H9 (cell line): ENCODE measurements around the gene NEUROD2. TPM values are rescaled to one million over a fixed set of nuclear protein-coding genes. Genes with fewer than 3 reads are reported as not detected.

ENCODE experiments used
- DNase-seq: peaks from one replicate; pipeline ENCODE4 v3.0.0-alpha.2; 2017
- H2AFZ ChIP-seq: one replicate; pipeline ENCODE4 v1.6.1; 2013; ENCODE audit warnings: mild to moderate bottlenecking, low read length, control low read depth, moderate library complexity
- H2AK5ac ChIP-seq: 2 replicates; pipeline ENCODE4 v1.6.1; 2013; ENCODE audit warnings: low read length, control low read depth, mixed read lengths; ENCODE audit not compliant: insufficient read length
- H2BK120ac ChIP-seq: one replicate; pipeline ENCODE4 v1.6.1; 2013; ENCODE audit warnings: low read depth, mild to moderate bottlenecking, low read length, control low read depth, inconsistent platforms; ENCODE audit not compliant: poor library complexity, severe bottlenecking
- H2BK12ac ChIP-seq: 2 replicates; pipeline ENCODE4 v1.6.1; 2013; ENCODE audit warnings: low read length, control low read depth, mixed read lengths, low read depth; ENCODE audit not compliant: insufficient read length
- H2BK15ac ChIP-seq: 2 replicates; pipeline ENCODE4 v1.6.1; 2013; ENCODE audit warnings: low read depth, low read length, control low read depth
- H2BK20ac ChIP-seq: one replicate; pipeline ENCODE4 v1.6.1; 2013; ENCODE audit warnings: low read depth, mild to moderate bottlenecking, low read length, control low read depth, inconsistent platforms; ENCODE audit not compliant: poor library complexity, severe bottlenecking
- H2BK5ac ChIP-seq: 2 replicates; pipeline ENCODE4 v1.6.1; 2013; ENCODE audit warnings: low read length, control low read depth, mixed read lengths; ENCODE audit not compliant: insufficient read length
- H3K14ac ChIP-seq: 2 replicates; pipeline ENCODE4 v1.6.1; 2013; ENCODE audit warnings: low read length, control low read depth; ENCODE audit not compliant: insufficient read depth
- H3K18ac ChIP-seq: 2 replicates; pipeline ENCODE4 v1.6.1; 2013; ENCODE audit warnings: low read depth, mild to moderate bottlenecking, mixed read lengths, low read length, control low read depth; ENCODE audit not compliant: insufficient read length
- H3K23ac ChIP-seq: 2 replicates; pipeline ENCODE4 v1.6.1; 2013; ENCODE audit warnings: low read length, control low read depth, mixed read lengths, low read depth; ENCODE audit not compliant: insufficient read length
- H3K23me2 ChIP-seq: 2 replicates; pipeline ENCODE4 v1.6.1; 2013; ENCODE audit warnings: low read depth, mild to moderate bottlenecking, mixed read lengths, low read length, control low read depth; ENCODE audit not compliant: insufficient read length, poor library complexity, severe bottlenecking
- H3K27ac ChIP-seq: 2 replicates; pipeline ENCODE4 v1.5.1; 2013; ENCODE audit warnings: low read length, control low read depth, mixed read lengths, low read depth; ENCODE audit not compliant: insufficient read length
- H3K27me3 ChIP-seq: 2 replicates; pipeline ENCODE4 v1.6.1; 2013; ENCODE audit warnings: low read length, control low read depth, inconsistent platforms; ENCODE audit not compliant: insufficient read depth
- H3K4ac ChIP-seq: 2 replicates; pipeline ENCODE4 v1.6.1; 2013; ENCODE audit warnings: low read depth, mild to moderate bottlenecking, control low read depth, inconsistent platforms, low read length, moderate library complexity
- H3K4me1 ChIP-seq: 2 replicates; pipeline ENCODE4 v1.6.1; 2013; ENCODE audit warnings: low read length, control low read depth, inconsistent platforms; ENCODE audit not compliant: insufficient read depth
- H3K4me2 ChIP-seq: 2 replicates; pipeline ENCODE4 v1.6.1; 2013; ENCODE audit warnings: low read length, control low read depth, mixed read lengths; ENCODE audit not compliant: insufficient read length, insufficient read depth
- H3K56ac ChIP-seq: 2 replicates; pipeline ENCODE4 v1.6.1; 2013; ENCODE audit warnings: low read depth, mild to moderate bottlenecking, mixed read lengths, low read length, control low read depth; ENCODE audit not compliant: insufficient read length
- H3K79me1 ChIP-seq: 2 replicates; pipeline ENCODE4 v1.6.1; 2013; ENCODE audit warnings: low read depth, mild to moderate bottlenecking, moderate library complexity, low read length, control low read depth, inconsistent platforms; ENCODE audit not compliant: insufficient read depth, poor library complexity, severe bottlenecking
- H3K79me2 ChIP-seq: 2 replicates; pipeline ENCODE4 v1.6.1; 2013; ENCODE audit warnings: low read length, control low read depth, inconsistent platforms; ENCODE audit not compliant: insufficient read depth
- H3K9ac ChIP-seq: 2 replicates; pipeline ENCODE4 v1.6.1; 2013; ENCODE audit warnings: low read length, control low read depth, mixed read lengths; ENCODE audit not compliant: insufficient read length; ENCODE audit errors: extremely low read depth
- H3K9me3 ChIP-seq: one replicate; pipeline ENCODE4 v1.6.1; 2013; ENCODE audit warnings: low read depth, low read length, inconsistent platforms; ENCODE audit not compliant: control insufficient read depth
- H3T11ph ChIP-seq: one replicate; pipeline ENCODE4 v1.6.1; 2013; ENCODE audit warnings: mild to moderate bottlenecking, low read length, control low read depth, inconsistent platforms
- H4K20me1 ChIP-seq: one replicate; pipeline ENCODE4 v1.6.1; 2013; ENCODE audit not compliant: control insufficient read depth, insufficient read length, insufficient read depth
- H4K5ac ChIP-seq: 2 replicates; pipeline ENCODE4 v1.6.1; 2013; ENCODE audit warnings: low read depth, mild to moderate bottlenecking, mixed read lengths, low read length, control low read depth; ENCODE audit not compliant: insufficient read length
- H4K8ac ChIP-seq: replicated peaks from 2 replicates; pipeline ENCODE4 v1.6.1; 2013; ENCODE audit warnings: low read length, control low read depth, mixed read lengths, low read depth; ENCODE audit not compliant: insufficient read length
- H4K91ac ChIP-seq: 2 replicates; pipeline ENCODE4 v1.6.1; 2013; ENCODE audit warnings: low read depth, mild to moderate bottlenecking, moderate library complexity, mixed read lengths, low read length, control low read depth; ENCODE audit not compliant: insufficient read length
- H3K27ac Mint-ChIP-seq, 3 experiments: 2 replicates in 2 of 3; 3 replicates in 1 of 3; pipeline ENCODE4 v1.8.0; 2020 to 2021; ENCODE audit warnings: mixed read lengths in 3 of 3, mild to moderate bottlenecking in 1 of 3, moderate library complexity in 1 of 3
- H3K27me3 Mint-ChIP-seq: 2 replicates; pipeline ENCODE4 v1.8.0; 2021; ENCODE audit warnings: low read depth, mild to moderate bottlenecking, moderate library complexity, mixed read lengths
- H3K36me3 Mint-ChIP-seq, 3 experiments: 2 replicates in 2 of 3; 3 replicates in 1 of 3; pipeline ENCODE4 v1.8.0; 2020 to 2021; ENCODE audit warnings: low read depth in 3 of 3, mixed read lengths in 3 of 3; ENCODE audit not compliant: insufficient read depth in 1 of 3
- H3K4me1 Mint-ChIP-seq, 2 experiments: 2 replicates each; pipeline ENCODE4 v1.8.0; 2020; ENCODE audit warnings: mixed read lengths in 2 of 2
- H3K4me3 Mint-ChIP-seq, 2 experiments: 2 replicates in 1 of 2; 3 replicates in 1 of 2; pipeline ENCODE4 v1.8.0; 2020 to 2021; ENCODE audit warnings: mild to moderate bottlenecking in 2 of 2, mixed read lengths in 2 of 2, moderate library complexity in 1 of 2
- H3K9me3 Mint-ChIP-seq, 2 experiments: 2 replicates in 1 of 2; 3 replicates in 1 of 2; pipeline ENCODE4 v1.8.0; 2020; ENCODE audit warnings: mild to moderate bottlenecking in 2 of 2, mixed read lengths in 2 of 2, moderate library complexity in 1 of 2
- WGBS: extraction: QIAGEN DNeasy Blood & Tissue Kit; methylation state at CpG from one replicate; pipeline ENCODE4 v1.1.7; 2013; ENCODE audit warnings: missing lambda C conversion rate, low lambda C conversion rate, mixed read lengths; ENCODE audit not compliant: insufficient read length; ENCODE audit errors: extremely low coverage; 5-methylcytosine and 5-hydroxymethylcytosine counted together
- total RNA-seq: library from RNA; stranded (reverse); gene quantifications from 2 replicates; pipeline ENCODE4 v1.2.1, GENCODE V29; 2021
- TF ChIP-seq, protein P1 (sequence below): fragments of 200-600 bp; sonication (generic); conservative IDR thresholded peaks from 3 replicates; pipeline ENCODE4 v1.8.0; 2021; ENCODE audit warnings: antibody characterized with exemption, mild to moderate bottlenecking

Gene NEUROD2
- total RNA-seq, 1 experiment from 2014 or later = not detected

DNA sequence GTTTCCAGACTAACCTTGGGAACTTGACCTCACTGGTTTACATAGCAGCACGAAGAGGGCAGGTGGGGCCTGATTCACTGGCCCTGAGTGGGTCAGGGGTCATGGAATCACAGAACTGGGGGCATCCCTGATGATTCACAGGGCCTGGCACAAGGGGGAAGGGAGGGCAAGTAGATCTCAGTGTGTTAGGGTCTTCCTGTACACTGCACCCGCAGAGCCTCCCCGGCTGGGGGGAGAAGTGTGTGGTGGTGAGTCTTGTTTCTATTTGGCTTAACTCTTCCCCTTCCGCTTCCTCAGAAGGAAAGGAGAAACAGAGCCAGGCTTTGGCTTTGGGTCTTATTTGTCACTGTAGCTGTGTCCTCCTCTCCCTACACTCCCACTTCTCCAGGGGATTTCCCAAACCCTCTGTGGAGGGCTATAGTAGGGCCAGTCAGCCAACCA lies 32.9 kb upstream of the NEUROD2 start:
- no peak overlapping the region; a peak in 1 of 5 replicates for H3K4me3 Mint-ChIP-seq
- H3K27me3 ChIP-seq = no peaks in the 10 kb centered on the region
- no peaks in the 10 kb centered on the region for H3K9me3 ChIP-seq
- H3T11ph ChIP-seq = no peak overlapping the region
- H3K27ac Mint-ChIP-seq = peak overlapping the region in 2 of 3 experiments; percentile 50 to 92; a peak in 3 of 7 replicates
- H2BK20ac ChIP-seq = no peak overlapping the region
- no peak overlapping the region for H3K23ac ChIP-seq
- H3K27me3 Mint-ChIP-seq = no peaks in the 10 kb centered on the region; the same call in 1 of the 2 replicates
- H3K79me1 ChIP-seq = no peaks in the 10 kb centered on the region
- no peak overlapping the region for H3K56ac ChIP-seq
- H4K91ac ChIP-seq = no peak overlapping the region
- no peak for DNase-seq
- H4K5ac ChIP-seq = no peak overlapping the region
- H2BK120ac ChIP-seq = no peak overlapping the region
- H3K27ac ChIP-seq = no peak overlapping the region
- H3K4me2 ChIP-seq = no peak overlapping the region
- H2BK5ac ChIP-seq = no peak overlapping the region
- H2AK5ac ChIP-seq = no peak overlapping the region
- TF ChIP-seq, protein P1, sequence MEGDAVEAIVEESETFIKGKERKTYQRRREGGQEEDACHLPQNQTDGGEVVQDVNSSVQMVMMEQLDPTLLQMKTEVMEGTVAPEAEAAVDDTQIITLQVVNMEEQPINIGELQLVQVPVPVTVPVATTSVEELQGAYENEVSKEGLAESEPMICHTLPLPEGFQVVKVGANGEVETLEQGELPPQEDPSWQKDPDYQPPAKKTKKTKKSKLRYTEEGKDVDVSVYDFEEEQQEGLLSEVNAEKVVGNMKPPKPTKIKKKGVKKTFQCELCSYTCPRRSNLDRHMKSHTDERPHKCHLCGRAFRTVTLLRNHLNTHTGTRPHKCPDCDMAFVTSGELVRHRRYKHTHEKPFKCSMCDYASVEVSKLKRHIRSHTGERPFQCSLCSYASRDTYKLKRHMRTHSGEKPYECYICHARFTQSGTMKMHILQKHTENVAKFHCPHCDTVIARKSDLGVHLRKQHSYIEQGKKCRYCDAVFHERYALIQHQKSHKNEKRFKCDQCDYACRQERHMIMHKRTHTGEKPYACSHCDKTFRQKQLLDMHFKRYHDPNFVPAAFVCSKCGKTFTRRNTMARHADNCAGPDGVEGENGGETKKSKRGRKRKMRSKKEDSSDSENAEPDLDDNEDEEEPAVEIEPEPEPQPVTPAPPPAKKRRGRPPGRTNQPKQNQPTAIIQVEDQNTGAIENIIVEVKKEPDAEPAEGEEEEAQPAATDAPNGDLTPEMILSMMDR = no peak
- H3K9me3 Mint-ChIP-seq = no peaks in the 10 kb centered on the region
- no peak overlapping the region for H3K9ac ChIP-seq
- no peaks in the 10 kb centered on the region for H4K20me1 ChIP-seq
- H3K4me1 ChIP-seq = peaks cover 9% of the 10 kb centered on the region; the same call in 1 of the 2 replicates
- no CpG with 5 or more reads among the region's 4 CpGs for WGBS
- H3K79me2 ChIP-seq = no peaks in the 10 kb centered on the region; the same call in 1 of the 2 replicates
- H2AFZ ChIP-seq = no peak overlapping the region
- no peak overlapping the region for H4K8ac ChIP-seq
- H2BK12ac ChIP-seq = no peak overlapping the region
- H3K23me2 ChIP-seq = peaks cover 11% of the 10 kb centered on the region
- H3K18ac ChIP-seq = no peak overlapping the region
- no peak overlapping the region for H3K4ac ChIP-seq
- H3K4me1 Mint-ChIP-seq = peaks cover 66 to 68% of the 10 kb centered on the region in 2 experiments
- no peak overlapping the region for H3K14ac ChIP-seq
- no peak overlapping the region for H2BK15ac ChIP-seq
- H3K36me3 Mint-ChIP-seq = peaks cover 0 to 4% (median 0%) of the 10 kb centered on the region in 3 experiments; a peak in 3 of 7 replicates
